HG03045 (cell line): Measurements from ENCODE around the gene RARA.

Experiments
- ATAC-seq: cut with Tn5 transposase; IDR thresholded peaks from one replicate; pipeline ENCODE4 v1.9.1; 2021; ENCODE audit warnings: mild to moderate bottlenecking, moderate library complexity; ENCODE audit not compliant: unreplicated experiment

The RARA gene

DNA sequence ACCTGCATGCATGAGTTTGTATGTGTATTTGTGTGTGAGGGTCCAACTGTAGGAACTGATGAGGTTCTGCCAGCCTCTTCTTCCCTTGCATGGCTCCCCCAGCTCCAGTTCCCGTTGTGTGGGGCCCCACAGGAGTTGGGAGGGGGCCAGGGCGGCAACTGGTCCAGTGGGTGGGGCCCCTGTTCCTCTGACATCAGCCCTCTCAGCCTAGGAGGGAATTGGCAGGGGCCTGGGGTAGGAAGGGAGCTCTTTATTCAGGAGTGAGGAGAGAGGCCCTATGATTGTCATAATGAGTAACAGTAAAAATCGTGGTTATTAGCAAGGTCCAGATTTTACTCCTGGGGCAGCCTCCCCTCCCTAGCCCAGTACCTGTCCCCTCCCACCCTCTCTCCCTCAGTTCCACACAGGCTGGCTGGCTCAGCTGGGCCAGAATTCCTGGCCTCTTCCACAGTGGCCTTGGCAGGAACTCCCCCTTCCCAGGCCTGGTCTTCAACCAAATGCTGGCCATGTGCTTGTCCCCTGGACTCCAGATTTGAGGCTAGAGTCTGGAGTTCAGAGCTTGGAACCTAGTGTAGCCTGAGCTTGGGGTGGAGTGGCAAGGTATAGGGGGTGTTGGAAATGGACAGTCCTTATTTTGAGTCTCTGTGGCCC lies 18.9 kb downstream of the RARA start:
- ATAC-seq, result no peak

DNA sequence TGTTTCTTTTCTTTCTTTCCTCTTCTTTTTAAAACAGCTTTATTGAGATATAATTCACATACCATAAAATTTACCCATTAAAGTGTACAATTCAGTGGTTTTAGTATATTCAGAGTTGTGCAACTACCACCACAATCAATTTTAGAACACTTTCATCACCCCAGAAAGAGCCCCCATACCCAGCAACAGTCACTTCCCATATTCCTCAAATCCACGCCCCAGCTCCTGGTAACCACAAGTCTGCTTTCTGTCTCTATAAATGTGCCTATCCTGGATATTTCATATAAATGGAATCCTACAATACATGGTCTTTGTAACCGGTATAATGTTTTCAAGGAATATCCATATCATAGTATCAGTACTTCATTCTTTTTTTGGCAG lies 19.4 kb downstream of the RARA start:
- ATAC-seq, result no peak

DNA sequence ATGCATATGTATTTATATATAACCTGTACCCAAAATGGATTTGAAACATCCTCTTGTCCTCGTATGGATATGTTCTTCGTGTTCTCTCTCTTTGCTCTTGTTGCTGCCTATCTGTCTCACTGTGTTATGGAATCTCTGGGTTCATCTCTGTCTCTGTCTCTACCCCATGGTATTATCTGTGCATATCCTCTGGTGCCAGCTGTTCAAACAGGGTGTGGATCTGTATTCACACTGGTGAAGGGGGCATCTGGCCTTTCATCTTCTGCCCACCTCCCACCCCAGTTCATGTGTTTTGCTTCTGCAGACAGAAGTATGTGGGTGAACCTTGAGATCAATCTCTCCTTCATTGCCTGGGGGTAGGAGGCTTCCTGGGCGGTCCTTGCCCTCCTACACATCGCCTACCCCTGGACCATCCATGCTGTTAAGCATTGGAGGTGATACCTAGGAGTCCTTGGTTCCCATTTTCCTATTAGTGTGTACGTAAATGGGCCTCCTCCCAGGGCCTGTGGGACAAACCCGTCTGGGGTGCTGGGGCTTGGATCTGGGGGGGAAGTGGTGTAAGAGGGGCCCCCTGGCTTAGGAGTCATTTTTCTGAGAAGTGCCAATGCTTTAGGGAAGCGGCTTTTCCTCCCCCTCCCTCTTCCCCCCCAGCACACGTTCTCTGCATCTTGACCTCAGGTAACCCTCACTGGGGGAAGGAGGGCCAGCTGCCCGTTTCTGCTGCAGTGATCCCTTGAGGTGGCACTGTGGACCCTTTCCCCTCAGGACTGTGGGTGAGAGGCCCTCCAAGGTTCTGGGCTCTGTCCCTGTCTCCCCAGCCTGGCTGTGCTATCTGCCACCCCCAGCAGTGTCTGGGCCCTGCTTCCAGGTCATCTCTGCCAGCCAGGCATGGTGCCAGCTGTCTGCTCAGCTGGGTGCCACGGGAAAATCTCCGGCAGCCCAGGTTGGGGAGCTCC lies 21.1 kb downstream of the RARA start:
- no peak for ATAC-seq

DNA sequence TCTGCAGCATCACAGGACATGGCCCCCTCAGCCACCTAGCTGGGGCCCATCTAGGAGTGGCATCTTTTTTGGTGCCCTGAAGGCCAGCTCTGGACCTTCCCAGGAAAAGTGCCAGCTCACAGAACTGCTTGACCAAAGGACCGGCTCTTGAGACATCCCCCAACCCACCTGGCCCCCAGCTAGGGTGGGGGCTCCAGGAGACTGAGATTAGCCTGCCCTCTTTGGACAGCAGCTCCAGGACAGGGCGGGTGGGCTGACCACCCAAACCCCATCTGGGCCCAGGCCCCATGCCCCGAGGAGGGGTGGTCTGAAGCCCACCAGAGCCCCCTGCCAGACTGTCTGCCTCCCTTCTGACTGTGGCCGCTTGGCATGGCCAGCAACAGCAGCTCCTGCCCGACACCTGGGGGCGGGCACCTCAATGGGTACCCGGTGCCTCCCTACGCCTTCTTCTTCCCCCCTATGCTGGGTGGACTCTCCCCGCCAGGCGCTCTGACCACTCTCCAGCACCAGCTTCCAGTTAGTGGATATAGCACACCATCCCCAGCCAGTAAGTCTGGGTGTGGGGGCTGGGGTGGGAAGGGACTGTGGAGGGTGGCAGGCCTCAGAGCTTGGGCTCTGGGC lies 22.0 kb downstream of the RARA start:
- no peak for ATAC-seq

DNA sequence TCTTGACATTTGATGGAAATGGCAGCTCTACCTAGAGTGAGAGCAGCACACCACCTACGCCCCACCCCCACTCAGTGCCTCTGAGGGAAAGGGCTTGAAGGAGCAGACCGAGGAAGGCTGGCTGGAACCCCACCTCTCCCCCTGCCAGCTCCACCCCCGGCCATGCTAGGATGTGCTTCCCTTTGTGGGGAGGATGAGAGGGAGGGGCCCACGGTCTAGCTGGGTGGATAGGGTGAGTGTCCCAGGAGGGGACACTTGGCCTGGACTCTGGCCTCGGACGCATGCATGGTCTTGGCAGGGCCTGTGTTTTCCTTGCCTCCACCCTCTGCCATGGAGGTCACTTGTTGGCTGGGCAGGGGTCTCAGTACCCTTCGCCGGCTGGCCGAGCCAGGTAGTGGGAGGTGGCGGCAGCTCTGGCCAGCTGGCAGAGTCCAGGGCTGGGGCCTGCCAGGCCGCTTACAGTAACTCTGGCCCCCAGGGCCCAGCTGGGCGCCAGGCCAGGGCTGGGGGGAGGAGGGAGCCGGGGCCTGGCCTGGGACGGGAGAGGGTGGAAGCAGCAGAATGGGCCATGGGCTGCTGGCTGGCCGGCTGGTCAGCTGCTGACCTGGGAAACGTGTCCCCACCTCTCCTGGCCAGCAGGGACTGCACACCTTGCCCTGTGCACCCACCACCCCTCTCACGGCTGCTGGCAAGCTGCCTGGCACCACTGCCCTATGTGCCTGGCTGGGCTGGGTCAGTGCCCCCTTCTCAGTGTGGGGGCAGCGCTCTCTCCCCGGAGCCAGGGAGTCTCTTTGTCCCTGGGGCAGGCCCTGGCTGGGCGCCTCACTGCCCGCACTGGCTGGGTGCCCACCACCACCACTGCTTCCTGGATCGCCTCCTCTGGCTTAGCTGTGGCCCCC lies 23.0 kb downstream of the RARA start:
- no peak for ATAC-seq

DNA sequence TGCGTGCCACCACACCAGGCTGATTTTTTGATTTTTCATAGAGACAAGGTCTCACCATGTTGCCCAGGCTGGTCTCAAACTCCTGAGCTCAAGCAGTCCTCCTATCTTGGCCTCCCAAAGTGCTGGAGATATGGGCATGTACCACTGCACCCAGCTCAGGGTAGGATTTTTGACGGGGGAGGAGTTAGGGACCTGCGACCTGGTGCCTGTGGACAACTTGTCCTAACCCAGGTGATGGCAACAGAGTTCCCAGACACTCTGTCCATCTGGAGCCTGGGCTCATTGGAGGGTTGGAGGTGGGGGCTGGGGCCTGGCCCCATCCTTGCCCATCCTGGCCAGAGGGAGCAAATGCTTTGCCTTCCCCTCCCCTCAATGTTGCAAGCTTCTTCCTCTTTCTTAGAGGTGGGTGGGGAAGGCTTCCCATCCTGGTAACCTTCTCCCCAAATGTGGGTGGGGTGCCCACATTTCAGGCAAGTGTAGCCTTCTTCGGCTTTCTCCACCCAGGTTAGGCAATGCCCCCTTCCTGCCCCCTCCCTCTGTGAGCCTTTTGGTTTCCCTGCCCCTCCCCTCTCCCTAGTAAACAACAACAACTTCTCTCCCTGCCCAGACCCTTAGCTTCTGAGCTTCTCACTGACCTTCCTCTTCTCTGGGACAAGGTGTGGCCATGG lies 24.9 kb downstream of the RARA start:
- no peak for ATAC-seq

DNA sequence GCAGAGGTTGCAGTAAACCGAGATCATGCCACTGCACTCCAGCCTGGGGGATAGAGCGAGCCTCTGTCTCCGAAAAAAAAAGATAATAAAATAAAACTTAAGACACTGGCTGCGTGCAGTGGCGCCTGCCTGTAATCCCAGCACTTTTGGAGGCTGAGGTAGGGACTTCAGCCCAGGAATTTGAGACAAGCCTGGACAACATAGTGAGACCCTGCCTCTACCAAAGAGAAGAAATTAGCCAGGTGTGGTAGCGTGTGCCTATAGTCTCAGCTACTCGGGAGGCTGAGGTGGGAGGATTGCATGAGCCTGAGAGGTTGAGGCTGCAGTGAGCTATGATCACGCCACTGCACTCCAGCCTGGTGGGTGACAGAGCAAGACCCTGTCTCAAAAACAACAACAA lies 26.6 kb downstream of the RARA start:
- no peak for ATAC-seq

DNA sequence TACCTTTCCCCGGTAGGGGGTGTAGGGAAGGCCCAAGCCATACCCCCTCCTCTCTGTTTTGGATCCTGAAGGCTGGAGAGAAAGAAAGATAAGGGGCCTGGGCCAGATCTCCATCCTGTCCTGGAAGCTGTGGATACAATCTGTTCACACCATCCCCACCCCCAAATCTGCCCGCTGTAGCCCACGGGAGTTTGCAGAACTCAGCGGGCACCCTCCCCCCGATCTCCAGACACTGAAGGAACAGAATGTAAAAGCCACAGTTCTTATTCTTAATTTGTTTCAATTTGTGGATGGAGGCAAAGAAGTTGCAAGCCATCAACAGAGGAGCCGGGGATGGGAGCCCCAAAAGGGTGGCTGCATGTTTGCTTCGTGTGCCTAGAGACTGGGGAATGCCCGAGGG lies 28.4 kb downstream of the RARA start:
- ATAC-seq, result no peak

DNA sequence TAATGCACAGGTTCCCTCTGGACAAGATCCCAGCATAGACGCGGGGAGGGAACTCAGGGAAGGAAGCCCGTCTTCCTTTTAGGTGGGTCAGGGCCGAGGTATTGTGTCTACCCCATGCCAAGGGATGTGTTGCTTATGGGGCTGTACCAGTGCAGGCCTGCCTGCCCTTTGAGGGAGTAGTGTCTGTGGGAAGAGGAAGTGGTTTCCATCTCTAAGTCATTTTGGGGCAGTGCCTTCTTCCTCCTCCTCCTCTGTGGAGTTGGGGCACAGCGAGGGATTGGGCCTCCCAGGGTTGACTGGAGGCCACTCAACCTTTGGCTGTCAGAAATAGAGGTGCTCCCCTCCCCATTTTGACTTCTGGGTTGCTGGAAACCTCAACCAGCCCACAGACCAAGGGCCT lies 29.1 kb downstream of the RARA start:
- ATAC-seq, result no peak

DNA sequence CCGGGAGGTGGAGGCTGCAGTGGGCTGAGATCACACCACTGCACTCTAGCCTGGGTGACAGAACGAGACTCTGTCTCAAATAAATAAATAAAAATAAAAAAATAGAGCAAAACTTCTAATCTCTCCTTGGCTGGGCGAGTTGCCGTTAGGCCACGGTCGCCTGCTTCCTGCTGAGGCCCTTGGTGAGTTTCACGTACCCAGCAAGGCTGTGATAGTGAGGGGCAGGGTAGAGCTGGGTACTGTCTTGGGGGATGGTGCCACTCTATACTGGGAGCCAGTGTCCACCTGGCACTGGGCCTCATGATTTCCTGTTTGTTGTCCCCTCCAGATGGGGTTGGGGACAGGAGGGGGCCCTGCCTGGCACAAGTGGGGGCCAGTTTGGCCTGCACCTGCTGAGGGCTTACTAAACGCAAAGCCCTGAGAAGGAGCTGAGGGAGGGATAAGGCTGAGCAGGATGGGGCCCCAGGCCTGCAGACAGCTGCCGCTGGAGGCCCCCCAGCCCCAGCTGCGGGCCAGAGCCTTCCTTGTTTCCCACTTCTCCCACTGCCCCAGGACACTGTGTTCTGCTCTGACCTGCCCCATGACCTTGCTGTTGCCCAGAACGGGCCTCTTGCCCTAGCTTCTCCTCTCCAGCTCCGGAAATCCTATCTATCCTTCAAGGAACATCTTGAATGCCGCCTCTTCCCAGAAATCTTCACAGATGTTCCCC lies 30.1 kb downstream of the RARA start:
- no peak for ATAC-seq

DNA sequence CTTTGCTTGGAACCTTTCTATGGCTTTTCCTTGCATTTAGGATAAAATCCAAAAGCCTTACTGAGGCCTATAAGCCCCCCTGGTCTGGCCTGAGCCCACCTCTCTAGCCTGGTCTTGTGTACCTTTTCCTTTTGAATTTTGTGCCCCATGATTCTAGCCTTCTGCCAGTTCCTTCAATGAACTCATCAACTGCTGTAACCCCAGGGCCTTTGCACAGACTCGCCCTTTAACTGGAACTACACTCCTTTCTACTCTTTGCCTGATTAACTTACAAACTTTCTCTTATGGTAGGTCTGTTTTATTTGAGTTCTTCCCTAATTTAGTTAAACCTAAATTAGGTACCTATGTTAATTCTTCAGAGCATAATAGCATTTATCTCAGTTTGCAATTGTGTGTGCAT lies 31.3 kb downstream of the RARA start:
- ATAC-seq, result no peak

DNA sequence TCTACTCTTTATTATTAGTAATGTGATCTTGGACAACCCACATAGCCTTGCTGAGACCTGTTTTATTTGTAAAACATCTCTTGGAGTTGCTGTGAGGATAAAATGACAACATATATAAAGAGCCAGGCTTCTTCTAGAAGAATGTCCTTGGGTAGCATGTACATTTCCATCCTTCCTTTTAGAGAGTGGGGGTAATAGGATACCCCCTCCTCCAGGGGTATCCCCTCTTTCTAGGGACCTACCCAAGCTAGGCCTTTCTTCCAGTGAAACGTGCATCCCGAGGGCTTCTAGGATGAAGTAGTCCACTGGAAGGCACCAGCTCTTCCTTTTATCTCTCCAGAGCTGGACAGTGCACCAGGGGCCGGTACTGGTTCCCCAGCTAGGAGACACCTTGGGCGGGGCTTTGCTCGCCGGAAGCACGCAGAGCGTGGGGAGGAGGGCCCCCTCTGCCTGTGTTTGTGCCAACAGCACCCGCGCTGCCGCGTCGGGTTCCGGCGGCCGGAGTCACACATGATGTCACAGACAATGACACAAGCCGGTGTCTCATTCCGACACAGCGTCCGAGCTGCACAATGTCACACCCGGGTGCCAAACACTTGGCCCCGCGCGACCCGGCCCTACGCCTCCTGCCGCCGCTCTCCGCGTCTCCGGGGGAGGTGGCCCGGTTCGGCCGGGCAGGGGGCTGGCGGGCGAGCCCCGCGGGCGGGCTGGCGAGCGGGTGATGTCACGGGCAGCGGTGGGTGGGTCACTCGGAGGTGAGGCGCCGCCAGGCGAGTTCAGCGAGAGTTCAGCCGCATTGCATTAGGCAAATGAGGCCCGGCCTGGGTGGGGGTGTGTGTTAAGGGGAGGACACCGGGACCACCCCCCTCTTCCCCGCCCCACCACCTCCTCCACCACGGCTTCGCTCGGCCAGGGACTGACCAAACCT lies 32.2 kb downstream of the RARA start:
- ATAC-seq, result peak; percentile 55

DNA sequence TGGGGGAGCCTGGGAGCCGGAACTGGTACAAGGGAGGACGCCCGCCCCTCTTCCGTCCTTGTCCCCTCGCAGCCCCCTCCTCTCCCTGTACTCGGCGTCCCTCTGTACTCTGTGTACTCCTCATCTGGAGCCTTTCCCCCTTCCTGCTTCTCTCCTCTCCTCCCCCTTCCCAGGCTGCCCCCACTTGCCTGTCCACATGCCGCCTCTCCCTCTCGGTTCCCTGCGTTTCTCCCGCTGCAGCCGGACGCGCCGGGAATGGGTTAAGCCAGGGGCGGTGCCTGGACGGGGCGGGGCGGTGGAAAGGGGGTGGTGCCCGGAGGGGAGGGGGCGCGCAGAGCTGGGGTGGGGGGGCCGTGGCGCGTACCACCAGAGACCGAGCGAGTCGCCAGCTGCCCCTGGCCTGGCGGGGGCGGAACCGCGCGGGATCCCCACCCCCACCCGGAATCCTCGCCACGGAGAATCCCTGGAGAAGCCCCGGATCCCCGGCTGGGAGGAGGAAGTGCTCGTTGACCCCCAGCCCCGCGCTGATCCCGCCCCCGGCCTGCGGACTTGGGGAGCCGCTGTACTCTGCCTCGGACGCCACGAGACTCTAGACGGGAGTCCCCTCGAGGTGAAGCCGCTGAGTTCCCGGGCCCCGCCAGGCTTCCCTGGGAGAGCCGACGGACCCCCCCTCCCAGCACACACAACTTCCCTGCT lies 33.0 kb downstream of the RARA start:
- ATAC-seq, result no peak

DNA sequence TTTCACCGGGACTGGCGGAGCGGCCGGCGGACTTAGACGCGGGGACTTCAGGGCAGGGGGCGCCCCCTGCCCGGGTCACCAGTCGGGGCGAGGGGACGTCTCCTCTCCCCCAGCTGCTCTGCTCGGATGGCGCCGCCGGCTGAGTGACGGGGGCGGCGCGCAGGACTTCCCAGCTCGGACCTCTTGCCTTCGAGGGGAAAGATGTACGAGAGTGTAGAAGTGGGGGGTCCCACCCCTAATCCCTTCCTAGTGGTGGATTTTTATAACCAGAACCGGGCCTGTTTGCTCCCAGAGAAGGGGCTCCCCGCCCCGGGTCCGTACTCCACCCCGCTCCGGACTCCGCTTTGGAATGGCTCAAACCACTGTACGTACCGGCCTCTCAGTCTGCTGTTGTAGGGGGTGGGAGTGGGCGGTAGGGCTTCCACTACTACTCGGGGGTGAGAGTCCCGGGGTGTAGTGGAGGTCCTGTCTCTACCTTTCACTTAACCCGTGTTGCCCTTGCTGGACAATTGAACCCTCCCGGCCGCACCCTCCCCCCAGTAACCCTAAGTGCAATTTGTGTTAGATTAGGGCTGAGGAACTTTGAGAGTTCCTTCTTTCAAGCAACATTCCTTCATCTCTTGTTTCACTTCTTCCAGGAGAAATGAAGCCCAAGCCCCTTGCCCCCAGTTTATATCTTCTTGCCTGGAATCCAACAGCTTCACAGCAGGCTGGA lies 33.7 kb downstream of the RARA start:
- ATAC-seq, result no peak

DNA sequence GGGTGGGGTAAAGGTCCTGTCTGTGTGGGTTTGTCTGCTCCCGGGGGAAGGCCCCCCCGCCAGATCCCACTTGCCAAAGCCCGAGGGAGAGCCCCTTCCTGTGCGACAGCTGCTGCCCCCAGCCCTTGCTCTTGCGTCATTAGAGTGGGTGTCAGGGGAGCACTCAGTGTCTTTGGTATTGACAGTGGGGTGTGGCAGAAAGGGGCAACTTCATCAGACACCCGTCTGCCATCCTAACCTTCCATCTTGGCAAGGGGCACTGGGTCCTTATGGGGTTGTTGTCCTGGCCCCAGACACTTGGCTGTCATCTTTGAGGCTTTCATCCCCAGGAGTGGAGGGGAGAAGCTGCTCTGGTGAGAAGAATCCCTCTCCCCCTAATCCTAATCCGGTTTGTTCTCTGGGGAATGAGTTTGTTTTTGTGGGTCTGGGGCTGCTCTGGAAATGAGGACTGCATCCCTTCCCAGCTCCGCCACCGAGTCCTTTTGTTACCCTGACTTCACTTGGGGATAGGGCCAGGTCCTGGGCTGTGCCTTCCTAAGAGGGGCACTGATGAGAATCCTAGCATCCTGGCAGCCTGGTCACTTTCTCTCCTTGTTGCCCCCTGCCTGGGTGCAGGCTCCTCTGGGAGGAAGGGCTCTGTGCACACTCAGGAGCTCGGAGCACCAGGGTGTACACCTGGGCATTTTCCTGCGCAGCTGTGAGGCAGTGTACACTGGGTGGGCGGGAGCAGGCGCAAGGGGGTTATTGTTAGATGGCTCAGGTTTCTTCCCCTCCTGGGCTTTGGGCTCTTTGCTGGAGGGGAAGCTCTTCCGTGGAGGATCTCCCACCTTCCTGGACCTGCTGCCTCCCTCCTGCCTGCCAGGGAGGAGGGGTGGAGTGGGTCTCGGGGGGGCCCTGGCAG lies 34.5 kb downstream of the RARA start:
- ATAC-seq, result no peak

DNA sequence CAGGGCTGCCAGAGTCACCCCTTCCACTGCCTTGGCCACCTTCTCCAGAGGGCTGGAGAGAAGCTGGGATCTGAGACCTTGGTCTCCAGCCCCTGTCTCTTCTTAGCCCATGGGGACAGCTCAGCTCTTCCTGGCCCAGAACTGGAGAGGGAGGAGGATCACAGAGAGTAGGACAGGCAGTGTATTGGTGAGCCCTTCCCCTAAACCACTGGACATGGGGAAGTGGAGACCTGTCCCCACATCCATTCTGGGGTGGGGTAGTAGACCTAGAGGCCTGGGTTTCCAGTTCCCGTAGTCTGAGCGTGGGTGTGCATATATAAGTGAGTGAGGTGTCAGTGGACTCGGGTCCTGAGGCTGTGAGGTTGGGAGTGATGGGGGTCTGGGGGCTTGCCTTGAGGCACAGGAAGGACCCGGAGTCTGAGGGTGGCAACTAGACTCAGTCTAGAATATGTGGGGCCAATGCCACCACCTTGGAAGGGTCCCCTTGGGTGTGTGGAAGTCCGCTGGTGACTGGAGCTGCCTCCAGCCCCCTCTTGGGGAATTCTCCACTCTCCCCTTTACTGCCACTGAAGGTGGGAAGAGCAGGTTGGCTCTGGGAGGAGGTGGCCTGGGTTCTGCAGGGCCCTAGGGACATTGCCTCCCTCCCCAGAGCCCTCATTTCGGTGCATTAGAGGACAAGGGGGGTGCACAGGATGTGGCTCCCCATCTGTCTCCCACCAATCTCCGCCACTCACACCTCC lies 35.6 kb downstream of the RARA start:
- ATAC-seq, result no peak
